ENCODE measurements around the gene ATAT1. TPM values are rescaled to one million over a fixed set of nuclear protein-coding genes. Genes with fewer than 3 reads are reported as not detected.

The ATAT1 gene
- total and polyA plus RNA-seq, 9 of the 15 experiments (the other 6 are each of a cell fraction or from before 2014, with no cell fraction given): 0.65 to 5.8 (median 1.6) TPM

DNA sequence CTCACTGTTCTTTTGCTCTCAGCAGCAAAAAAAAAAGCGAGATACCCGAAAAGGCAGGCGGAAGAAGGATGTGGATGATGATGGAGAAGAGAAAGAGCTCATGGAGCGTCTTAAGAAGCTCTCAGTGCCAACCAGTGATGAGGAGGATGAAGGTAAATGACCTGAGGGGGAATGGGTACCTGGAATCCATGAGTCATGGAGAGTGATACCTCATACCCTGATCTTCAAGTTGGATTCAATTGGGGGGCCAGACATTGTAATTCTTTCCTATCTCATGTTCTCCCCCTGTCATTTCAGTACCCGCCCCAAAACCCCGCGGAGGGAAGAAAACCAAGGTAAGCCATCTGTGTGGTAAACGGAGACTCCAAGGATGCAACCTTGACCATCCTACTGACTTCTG lies 48.6 kb upstream of the ATAT1 start:
- H3K27me3 ChIP-seq (ENCODE audit: control insufficient read depth in 2 of 2, insufficient read depth in 2 of 2, low read length in 2 of 2): no peaks in the 10 kb centered on the region
- H3K9ac ChIP-seq (ENCODE audit: insufficient read depth in 1 of 2, low read depth in 2 of 2, low read length in 2 of 2): no peak overlapping the region
- ChIA-PET CTCF (ENCODE audit: low intra/inter-chr PET ratio) (no interaction called here), POLR2A (interaction anchor here (0.6 to 4.7 kb wide), 7 partner anchors 9 to 1169 kb away, joined by 3 to 21 read pairs (median 4); no protein-coding TSS in a partner anchor)
- BruUV-seq (replicated peaks): no TSS peak
- intact Hi-C loops (cut with micrococcal nuclease): no loop called here
- ATAC-seq (no peak), DNase-seq (ENCODE audit: extremely low read depth in 1 of 4, low spot score in 3 of 4) (no peak), FAIRE-seq (no peak)
- H2AFZ ChIP-seq (ENCODE audit: low read depth, low read length): no peak overlapping the region
- H4K20me1 ChIP-seq (replicated peaks; ENCODE audit: control insufficient read depth, insufficient read depth, low read length): peaks cover 8% of the 10 kb centered on the region; the same call in 1 of the 2 replicates
- H3K4me2 ChIP-seq (ENCODE audit: insufficient read depth, low read length): no peak overlapping the region
- 100% methylated on average over 6 of the region's 8 CpGs for WGBS (ENCODE audit: insufficient coverage, low coverage, missing lambda C conversion rate)
- no peak overlapping the region for H3K4me3 ChIP-seq
- peaks cover 92% of the 10 kb centered on the region for H3K36me3 ChIP-seq (ENCODE audit: control insufficient read depth, insufficient read depth, low read length)
- no peaks in the 10 kb centered on the region for H3K9me3 ChIP-seq (replicated peaks; ENCODE audit: control insufficient read depth, insufficient read depth, low read depth, low read length)
- in situ Hi-C loops (cut with MboI): no loop called here
- H3K4me1 ChIP-seq (replicated peaks in 1 of 2; ENCODE audit: control insufficient read depth in 2 of 2, insufficient read depth in 2 of 2, low read length in 2 of 2): peaks cover 10 to 13% of the 10 kb centered on the region in 2 experiments; a peak in 4 of 5 replicates
- TF ChIP-seq ZNF354B (CRISPR knock-in tag; IDR thresholded peaks at IDR 0.05) (no peak), ZSCAN32 (CRISPR knock-in tag; IDR thresholded peaks at IDR 0.05) (no peak), CHCHD3 (CRISPR knock-in tag; IDR thresholded peaks at IDR 0.05) (no peak), U2AF1 (optimal IDR thresholded peaks at IDR 0.05; ENCODE audit: low read depth, low read length) (no peak), HMGN3 (IDR thresholded peaks at IDR 0.05; ENCODE audit: borderline replicate concordance, extremely low read depth, insufficient read length, low read depth, low read length) (no peak), BCL6 (CRISPR knock-in tag; IDR thresholded peaks at IDR 0.05) (no peak), ZNF766 (CRISPR knock-in tag; conservative IDR thresholded peaks at IDR 0.05) (no peak), TOE1 (IDR thresholded peaks at IDR 0.05; ENCODE audit: borderline replicate concordance) (no peak), TOE1 (CRISPR knock-in tag; IDR thresholded peaks at IDR 0.05; ENCODE audit: borderline replicate concordance, low read depth) (no peak), GABPB1 (CRISPR knock-in tag; IDR thresholded peaks at IDR 0.05) (no peak), RBM14 (IDR thresholded peaks at IDR 0.05; ENCODE audit: borderline replicate concordance, insufficient read depth, low read depth, low read length) (no peak), PRMT5 (CRISPR knock-in tag; IDR thresholded peaks at IDR 0.05) (no peak), TEAD4 (IDR thresholded peaks at IDR 0.05; ENCODE audit: low read length) (no peak), TEAD4 (CRISPR knock-in tag; IDR thresholded peaks at IDR 0.05; ENCODE audit: borderline replicate concordance) (no peak), SAP30 (IDR thresholded peaks at IDR 0.05; ENCODE audit: borderline replicate concordance, insufficient read depth, low read depth, low read length, poor library complexity, severe bottlenecking) (no peak), NEUROD1 (IDR thresholded peaks at IDR 0.05; ENCODE audit: borderline replicate concordance, low read depth, low read length, partially characterized antibody) (no peak)
- TF ChIP-seq, protein P1, sequence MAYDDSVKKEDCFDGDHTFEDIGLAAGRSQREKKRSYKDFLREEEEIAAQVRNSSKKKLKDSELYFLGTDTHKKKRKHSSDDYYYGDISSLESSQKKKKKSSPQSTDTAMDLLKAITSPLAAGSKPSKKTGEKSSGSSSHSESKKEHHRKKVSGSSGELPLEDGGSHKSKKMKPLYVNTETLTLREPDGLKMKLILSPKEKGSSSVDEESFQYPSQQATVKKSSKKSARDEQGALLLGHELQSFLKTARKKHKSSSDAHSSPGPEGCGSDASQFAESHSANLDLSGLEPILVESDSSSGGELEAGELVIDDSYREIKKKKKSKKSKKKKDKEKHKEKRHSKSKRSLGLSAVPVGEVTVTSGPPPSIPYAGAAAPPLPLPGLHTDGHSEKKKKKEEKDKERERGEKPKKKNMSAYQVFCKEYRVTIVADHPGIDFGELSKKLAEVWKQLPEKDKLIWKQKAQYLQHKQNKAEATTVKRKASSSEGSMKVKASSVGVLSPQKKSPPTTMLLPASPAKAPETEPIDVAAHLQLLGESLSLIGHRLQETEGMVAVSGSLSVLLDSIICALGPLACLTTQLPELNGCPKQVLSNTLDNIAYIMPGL (CRISPR knock-in tag; IDR thresholded peaks at IDR 0.05): no peak
- TF ChIP-seq, protein P2, sequence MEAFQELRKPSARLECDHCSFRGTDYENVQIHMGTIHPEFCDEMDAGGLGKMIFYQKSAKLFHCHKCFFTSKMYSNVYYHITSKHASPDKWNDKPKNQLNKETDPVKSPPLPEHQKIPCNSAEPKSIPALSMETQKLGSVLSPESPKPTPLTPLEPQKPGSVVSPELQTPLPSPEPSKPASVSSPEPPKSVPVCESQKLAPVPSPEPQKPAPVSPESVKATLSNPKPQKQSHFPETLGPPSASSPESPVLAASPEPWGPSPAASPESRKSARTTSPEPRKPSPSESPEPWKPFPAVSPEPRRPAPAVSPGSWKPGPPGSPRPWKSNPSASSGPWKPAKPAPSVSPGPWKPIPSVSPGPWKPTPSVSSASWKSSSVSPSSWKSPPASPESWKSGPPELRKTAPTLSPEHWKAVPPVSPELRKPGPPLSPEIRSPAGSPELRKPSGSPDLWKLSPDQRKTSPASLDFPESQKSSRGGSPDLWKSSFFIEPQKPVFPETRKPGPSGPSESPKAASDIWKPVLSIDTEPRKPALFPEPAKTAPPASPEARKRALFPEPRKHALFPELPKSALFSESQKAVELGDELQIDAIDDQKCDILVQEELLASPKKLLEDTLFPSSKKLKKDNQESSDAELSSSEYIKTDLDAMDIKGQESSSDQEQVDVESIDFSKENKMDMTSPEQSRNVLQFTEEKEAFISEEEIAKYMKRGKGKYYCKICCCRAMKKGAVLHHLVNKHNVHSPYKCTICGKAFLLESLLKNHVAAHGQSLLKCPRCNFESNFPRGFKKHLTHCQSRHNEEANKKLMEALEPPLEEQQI (IDR thresholded peaks at IDR 0.05): no peak
- TF ChIP-seq, protein P3, sequence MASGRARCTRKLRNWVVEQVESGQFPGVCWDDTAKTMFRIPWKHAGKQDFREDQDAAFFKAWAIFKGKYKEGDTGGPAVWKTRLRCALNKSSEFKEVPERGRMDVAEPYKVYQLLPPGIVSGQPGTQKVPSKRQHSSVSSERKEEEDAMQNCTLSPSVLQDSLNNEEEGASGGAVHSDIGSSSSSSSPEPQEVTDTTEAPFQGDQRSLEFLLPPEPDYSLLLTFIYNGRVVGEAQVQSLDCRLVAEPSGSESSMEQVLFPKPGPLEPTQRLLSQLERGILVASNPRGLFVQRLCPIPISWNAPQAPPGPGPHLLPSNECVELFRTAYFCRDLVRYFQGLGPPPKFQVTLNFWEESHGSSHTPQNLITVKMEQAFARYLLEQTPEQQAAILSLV (tag; IDR thresholded peaks at IDR 0.05): no peak
- peaks cover 43% of the 10 kb centered on the region for H3K79me2 ChIP-seq (ENCODE audit: control insufficient read depth, insufficient read depth, low read length)
- H3K27ac ChIP-seq (ENCODE audit: extremely low read depth, low read depth, low read length): no peak overlapping the region
- H3K9me1 ChIP-seq (ENCODE audit: control insufficient read depth, insufficient read depth, low read length): peaks cover 1% of the 10 kb centered on the region

All from K562 (cell line).